GM18951 (cell line): ENCODE results near the gene AMOTL1.

ENCODE experiments used
- POLR2A ChIP-seq: IDR thresholded peaks from 4 replicates; pipeline ENCODE4 v1.6.1; 2011; ENCODE audit warnings: mild to moderate bottlenecking; ENCODE audit not compliant: insufficient read length, insufficient read depth; ENCODE audit errors: extremely low read depth
- in situ Hi-C: fragments of 300-500 bp; cut with MboI; formaldehyde crosslinking; loops from one replicate; pipeline ENCODE4 v1.12.0; 2022; ENCODE audit warnings: low sequenced_read_pairs, mixed read lengths, inconsistent platforms; ENCODE audit not compliant: unreplicated experiment

AMOTL1 gene

DNA sequence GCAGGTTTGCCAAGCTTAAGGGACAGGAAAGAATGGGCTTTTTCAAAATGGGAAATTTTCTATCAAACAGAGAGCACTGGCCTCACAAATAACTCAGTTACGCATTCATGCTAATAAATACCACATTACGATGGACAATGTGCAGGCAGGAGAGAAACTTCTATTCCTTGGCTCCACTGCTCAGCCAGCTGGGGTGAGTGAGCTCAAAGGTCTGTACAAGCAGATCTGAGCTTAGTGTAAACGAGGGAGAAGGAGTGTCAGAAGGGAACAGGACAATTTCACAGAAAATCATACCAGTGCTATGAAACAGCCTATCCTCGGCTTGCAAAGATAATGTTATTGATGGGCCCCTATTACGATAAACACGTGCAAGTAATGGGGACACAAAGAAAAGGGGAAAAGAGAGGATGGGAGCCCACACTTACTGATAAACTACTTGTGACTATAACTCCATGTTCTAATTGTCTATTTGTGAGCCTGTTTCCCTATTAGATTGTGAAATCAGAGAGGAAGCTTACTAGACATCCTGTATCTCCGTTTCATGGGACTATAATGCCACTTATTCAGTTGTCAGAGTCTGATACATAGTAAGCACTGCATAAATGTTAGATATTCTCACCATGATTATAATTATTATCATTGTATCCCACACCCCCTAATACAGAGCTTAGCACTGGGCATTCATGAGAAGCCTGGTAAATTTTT is 46.3 kb downstream of the AMOTL1 start:
- no peak for TF ChIP-seq POLR2A
- in situ Hi-C loops, result no loop called here

DNA sequence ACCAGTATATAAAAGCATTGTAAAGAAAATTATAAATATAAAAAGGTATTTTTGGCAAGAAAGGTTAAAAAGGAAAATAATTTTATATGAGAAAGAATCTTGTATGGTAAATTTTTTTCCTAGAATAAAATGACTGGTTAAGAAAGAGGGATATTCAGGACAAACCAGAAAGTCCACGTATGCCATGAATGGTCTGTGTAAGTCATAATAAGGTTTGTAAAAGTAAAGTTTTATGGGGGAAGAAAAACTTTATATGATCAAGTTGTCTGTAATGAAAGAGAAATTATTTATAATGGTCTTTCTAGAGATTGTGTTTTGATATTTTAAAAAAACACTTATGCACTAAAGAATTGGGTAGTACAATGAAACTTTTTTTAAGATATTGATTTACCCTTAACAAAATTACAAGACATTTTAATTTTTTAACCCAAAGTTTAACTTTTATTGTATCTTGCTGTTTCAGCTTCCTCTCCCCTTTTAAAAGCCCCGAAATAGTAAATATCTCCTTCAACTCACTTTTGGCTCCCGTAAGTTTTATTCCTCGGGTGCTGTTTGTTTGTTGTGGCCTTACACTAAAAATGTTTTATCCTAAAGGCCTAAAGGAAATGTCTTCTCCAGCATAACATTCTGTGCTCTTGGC is 47.7 kb downstream of the AMOTL1 start:
- in situ Hi-C loops, result no loop called here
- no peak for TF ChIP-seq POLR2A

DNA sequence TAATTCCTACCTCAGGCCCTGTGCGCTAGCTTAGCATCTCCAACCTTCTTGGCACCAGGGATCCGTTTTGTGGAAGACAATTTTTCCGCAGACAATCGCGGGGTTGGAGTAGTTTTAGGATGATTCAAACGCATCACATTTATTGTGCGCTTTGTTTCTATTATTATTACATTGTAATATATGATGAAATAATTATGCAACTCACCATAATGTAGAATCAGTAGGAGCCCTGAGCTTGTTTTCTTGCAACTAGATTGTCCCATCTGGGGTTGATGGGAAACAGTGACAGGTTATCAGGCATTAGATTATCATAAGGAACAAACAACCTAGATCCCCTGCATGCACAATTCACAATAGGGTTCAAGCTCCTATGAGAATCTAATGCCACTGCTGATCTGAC is 52.3 kb downstream of the AMOTL1 start:
- in situ Hi-C loops, result no loop called here
- no peak for TF ChIP-seq POLR2A

DNA sequence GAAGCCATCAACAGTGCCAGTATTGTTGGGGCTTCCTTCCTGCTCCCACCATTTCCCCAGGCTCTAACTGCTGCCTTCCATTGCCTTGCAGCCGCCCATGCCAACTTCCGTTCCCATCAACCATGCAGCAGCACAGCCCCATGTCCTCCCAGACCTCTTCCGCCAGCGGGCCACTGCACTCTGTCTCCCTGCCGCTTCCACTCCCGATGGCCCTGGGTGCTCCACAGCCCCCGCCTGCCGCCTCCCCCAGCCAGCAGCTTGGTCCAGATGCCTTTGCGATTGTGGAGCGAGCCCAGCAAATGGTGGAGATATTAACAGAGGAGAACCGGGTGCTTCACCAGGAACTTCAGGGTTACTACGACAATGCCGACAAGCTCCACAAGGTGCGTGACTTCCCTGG is 53.3 kb downstream of the AMOTL1 start:
- in situ Hi-C loops, result no loop called here
- TF ChIP-seq POLR2A, result no peak

DNA sequence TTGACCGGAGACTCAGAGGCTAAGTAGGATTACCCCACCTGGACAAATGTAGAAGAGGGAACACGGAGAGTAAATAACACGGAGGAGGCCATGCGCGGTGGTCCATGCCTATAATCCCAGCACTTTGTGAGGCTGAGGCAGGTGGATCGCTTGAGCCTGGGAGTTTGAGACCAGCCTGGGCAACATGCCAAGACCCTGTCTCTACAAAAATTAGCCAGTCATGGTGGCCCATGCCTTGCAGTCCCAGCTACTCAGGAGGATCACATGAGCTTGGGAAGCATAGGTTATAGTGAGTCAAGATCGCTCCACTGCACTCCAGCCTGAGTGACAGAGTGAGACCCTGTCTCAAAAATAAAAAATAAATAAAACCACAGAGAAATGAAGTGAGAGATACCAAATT is 53.9 kb downstream of the AMOTL1 start:
- in situ Hi-C loops, result no loop called here
- no peak for TF ChIP-seq POLR2A

DNA sequence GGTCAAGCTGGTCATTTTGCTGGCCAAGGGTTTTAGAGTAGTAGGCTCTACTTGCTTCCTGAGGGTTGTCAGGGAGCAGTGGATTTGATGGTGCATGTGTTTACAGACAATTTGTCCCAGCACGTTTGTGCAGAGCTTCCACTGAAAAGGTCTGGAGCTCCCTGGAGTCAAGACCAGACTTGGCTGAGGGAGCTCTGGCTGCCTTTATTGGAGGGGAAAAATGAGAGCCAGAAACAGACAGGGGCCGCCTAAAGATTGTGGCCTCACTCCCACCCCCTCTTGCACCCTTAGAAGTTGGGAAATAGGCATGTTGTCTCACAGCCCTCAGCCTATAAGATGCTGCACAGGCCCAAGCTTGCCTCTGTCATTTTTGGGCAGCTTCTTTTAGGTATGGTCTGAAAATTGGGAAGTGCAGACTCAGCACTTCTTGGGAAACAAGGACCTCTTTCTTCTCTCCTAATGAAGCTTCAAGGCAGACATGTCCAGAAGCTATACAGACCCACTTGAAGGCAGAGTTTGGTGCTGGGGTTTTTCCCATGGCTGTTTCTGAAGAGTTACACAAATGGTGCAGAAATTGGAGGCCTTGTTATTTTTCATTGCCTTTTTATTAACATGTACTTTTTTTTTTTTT is 55.1 kb downstream of the AMOTL1 start:
- no peak for TF ChIP-seq POLR2A
- in situ Hi-C loops, result no loop called here

DNA sequence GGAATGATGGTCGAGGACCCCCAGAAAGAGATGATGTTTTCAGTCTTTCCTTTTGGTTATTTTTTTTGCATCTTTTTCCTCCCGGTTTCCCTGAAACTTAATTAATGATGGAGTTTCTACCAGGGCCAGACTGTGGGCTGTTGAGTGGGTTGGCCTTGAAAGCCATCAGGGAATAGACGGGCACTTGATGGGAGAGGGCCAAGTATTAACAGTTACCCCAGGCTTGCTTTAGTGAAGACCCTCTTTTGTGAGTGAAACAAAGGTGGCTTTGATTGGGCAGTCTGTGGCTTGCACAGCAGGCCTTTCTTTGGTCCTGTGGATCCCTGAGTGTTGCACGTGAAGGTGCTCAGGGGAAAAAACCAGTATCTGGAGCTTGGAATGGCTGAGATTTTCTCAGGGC is 56.9 kb downstream of the AMOTL1 start:
- in situ Hi-C loops, result no loop called here
- TF ChIP-seq POLR2A, result no peak

DNA sequence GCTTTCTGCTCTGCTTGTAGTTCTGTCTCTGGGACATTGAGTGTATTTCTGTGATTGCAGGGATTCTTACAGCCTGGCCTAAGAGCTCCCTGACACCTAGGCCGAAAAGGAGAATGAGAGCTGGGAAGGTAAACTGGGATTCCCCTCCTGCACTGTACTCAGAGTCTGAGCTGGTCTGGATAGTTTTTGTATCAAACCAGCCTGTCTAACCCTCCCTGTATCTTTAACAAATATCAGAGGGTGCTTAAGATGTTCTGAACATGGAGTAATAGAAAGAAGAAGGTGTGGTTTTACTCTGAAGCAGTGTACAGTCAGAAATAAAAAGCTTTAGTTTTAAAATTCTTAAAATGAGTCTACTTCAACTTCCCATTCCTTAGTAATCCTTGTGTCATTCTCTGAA is 57.3 kb downstream of the AMOTL1 start:
- TF ChIP-seq POLR2A, result no peak
- in situ Hi-C loops, result no loop called here

DNA sequence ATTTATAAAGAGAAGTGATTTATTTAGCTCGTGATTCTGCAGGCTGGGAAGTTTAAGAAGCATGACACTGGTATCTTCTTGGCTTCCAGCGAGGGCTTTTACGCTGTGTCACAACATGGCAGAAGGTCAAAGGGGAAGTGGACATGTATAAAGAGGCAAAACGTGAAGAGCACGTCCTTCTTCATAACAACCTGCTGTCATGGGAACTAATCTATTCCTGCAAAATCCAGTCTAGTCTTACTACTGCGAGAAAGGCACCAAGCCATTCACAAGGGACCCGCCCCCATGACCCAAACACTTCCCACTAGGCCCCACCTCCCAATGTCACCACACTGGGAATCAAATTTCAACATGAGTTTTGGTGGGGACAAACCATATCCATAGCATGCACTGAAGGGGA is 58.3 kb downstream of the AMOTL1 start:
- TF ChIP-seq POLR2A, result no peak
- in situ Hi-C loops, result no loop called here

DNA sequence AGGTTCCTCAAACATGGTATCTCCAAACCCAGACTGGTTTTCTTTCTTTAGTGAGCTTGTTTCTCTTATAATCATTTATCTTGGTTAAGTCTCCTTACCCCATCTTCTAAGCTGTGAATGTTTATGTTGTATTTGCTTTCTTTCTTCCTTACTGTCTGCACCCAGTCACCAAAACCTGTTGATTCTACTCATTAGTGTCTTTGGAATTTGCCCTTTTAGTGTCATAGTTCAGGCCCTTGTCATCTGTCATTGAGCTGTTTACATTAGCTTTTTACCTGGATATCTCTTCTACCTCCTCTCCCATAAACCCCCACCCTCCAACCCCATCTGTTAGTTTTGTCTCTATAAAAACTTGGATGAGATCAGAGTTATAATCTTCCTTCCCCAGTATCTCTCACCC is 59.9 kb downstream of the AMOTL1 start:
- in situ Hi-C loops, result no loop called here
- no peak for TF ChIP-seq POLR2A

DNA sequence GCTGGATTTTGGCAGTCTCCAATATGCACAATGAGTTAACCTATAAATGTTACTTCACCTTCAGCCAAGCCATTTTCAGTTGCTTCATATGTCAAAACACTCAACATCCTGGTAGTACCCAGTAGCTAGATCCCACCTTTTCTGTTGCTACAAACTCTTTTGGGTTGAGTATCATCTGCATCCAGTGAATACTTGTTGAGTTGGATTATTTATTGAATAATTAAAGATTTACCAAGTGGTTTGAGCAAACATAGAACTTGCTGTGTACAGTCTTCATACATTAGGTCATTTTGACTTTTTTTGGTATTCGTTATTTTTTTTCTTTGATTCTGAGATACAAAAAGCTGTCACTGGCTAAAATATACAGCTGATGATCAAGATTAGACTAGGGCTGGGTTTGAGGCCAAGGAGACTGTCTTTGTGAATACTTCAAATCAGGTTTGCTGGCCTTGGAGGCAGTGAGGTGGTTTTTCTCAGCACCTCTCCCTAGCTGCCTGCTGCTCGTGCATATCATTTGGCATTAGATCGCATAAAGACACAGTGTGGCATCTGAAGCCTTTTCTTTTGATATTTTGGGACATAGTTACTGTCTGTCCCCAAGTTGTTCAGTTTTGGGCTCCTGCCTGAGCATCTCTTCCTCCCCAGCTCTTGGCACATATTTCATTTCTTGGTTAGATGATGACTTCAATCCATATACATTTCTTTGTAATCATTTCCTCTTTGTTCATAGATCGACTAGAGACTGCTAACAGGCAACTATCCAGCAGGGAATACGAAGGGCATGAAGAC is 62.8 kb downstream of the AMOTL1 start:
- TF ChIP-seq POLR2A, result no peak
- in situ Hi-C loops, result no loop called here

DNA sequence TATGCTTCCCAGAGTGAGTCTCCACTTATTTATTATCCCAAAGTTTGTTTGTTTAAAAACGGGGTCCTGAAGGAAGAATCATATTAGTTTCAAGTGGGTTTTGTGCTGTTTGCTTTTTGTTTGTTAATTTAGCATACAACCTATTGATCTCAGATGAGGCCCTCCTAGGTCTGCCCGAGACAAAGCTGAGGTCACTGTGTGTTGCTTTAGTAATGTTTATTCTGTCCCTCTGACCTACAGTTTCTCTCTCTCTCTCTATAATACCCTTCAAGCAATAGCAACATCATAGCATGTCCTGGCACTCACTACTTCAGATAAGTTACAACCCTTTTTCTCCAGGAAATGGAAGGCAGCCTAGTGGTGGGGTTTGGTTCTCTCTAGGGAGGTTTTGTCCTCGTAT is 63.4 kb downstream of the AMOTL1 start:
- in situ Hi-C loops, result no loop called here
- TF ChIP-seq POLR2A, result no peak

DNA sequence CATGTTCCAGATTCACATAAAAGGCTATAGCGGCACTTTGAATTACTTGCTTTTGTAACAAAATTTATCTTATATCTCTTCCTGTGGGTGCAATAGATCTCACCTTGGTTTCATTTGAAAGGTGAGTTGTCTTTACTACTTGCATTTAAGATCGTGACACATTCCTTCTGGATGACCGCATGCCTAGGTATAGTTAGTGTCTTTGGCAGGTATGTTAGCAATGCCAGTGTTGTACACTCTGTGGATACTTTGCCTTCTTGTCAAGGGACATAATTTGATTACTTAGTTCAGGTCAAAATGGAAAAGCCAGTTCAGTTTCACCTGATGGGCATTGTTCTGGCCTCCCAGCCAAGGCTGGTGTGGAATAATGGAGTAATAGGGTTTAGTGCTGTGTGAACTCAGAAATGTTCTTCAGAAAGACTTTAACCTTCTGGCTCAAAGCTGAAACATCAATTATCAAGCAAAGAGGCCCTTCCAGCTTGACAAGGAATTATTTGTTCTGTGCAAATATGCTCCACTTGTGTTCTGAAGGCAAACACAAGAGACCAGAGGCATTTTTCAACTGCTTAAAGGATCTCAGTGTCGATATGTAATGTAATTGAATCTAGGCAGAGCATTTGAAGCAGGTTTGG is 64.6 kb downstream of the AMOTL1 start:
- TF ChIP-seq POLR2A, result no peak
- in situ Hi-C loops, result no loop called here
